ENCODE measurements around the gene PLCXD3. TPM values are rescaled to one million over a fixed set of nuclear protein-coding genes. Genes with fewer than 3 reads are reported as not detected.

The PLCXD3 gene
- total RNA-seq, 1 donor from 2014 or later = 5.6 TPM

GRCh38 chr5:41374631-41375030 lies 135.8 kb downstream of the PLCXD3 start:
- no peaks in the 10 kb centered on the region for H3K27me3 Mint-ChIP-seq
- no peak overlapping the region for H3K27ac Mint-ChIP-seq
- TF ChIP-seq CTCF (conservative IDR thresholded peaks at IDR 0.05) = no peak

GRCh38 chr5:41373230-41373629 lies 137.2 kb downstream of the PLCXD3 start:
- H3K4me3 Mint-ChIP-seq = no peak overlapping the region
- no peak for DNase-seq (ENCODE audit: extremely low spot score, unreplicated experiment)
- H3K27ac Mint-ChIP-seq = no peak overlapping the region
- no peaks in the 10 kb centered on the region for H3K4me1 Mint-ChIP-seq (ENCODE audit: unreplicated experiment)
- no peaks in the 10 kb centered on the region for H3K36me3 Mint-ChIP-seq
- TF ChIP-seq CTCF (conservative IDR thresholded peaks at IDR 0.05) = no peak
- no peaks in the 10 kb centered on the region for H3K27me3 Mint-ChIP-seq
- no peaks in the 10 kb centered on the region for H3K9me3 Mint-ChIP-seq

More at GRCh38 chr5:41374631-41375030, 135.8 kb downstream of the PLCXD3 start:
- Mint-ChIP-seq H3K4me3 (no peak overlapping the region), H3K4me1 (ENCODE audit: unreplicated experiment) (no peaks in the 10 kb centered on the region), H3K9me3 (no peaks in the 10 kb centered on the region), H3K36me3 (no peaks in the 10 kb centered on the region)
- no peak for DNase-seq (ENCODE audit: extremely low spot score, unreplicated experiment)

- H3K4me1 Mint-ChIP-seq (ENCODE audit: unreplicated experiment) = no peaks in the 10 kb centered on the region
These were observed 138.7 kb downstream of the PLCXD3 start for GRCh38 chr5:41371738-41372137.

GRCh38 chr5:41370482-41370881 lies 139.9 kb downstream of the PLCXD3 start:
- Mint-ChIP-seq H3K4me3 (no peak overlapping the region), H3K9me3 (no peaks in the 10 kb centered on the region), H3K27ac (no peak overlapping the region), H3K27me3 (no peaks in the 10 kb centered on the region), H3K36me3 (no peaks in the 10 kb centered on the region), H3K4me1 (ENCODE audit: unreplicated experiment) (no peaks in the 10 kb centered on the region)
- no peak for TF ChIP-seq CTCF (conservative IDR thresholded peaks at IDR 0.05)
- no peak for DNase-seq (ENCODE audit: extremely low spot score, unreplicated experiment)

More at GRCh38 chr5:41371738-41372137, 138.7 kb downstream of the PLCXD3 start:
- Mint-ChIP-seq H3K4me3 (no peak overlapping the region), H3K36me3 (no peaks in the 10 kb centered on the region), H3K27ac (no peak overlapping the region), H3K27me3 (no peaks in the 10 kb centered on the region), H3K9me3 (no peaks in the 10 kb centered on the region)
- TF ChIP-seq CTCF (conservative IDR thresholded peaks at IDR 0.05) = no peak
- no peak for DNase-seq (ENCODE audit: extremely low spot score, unreplicated experiment)

GRCh38 chr5:41369799-41370198 lies 140.6 kb downstream of the PLCXD3 start:
- H3K4me3 Mint-ChIP-seq = no peak overlapping the region
- DNase-seq (ENCODE audit: extremely low spot score, unreplicated experiment) = no peak
- H3K9me3 Mint-ChIP-seq = no peaks in the 10 kb centered on the region
- H3K27me3 Mint-ChIP-seq = no peaks in the 10 kb centered on the region
- H3K4me1 Mint-ChIP-seq (ENCODE audit: unreplicated experiment) = no peaks in the 10 kb centered on the region
- no peak overlapping the region for H3K27ac Mint-ChIP-seq
- TF ChIP-seq CTCF (conservative IDR thresholded peaks at IDR 0.05) = no peak
- no peaks in the 10 kb centered on the region for H3K36me3 Mint-ChIP-seq

GRCh38 chr5:41368158-41368557 lies 142.2 kb downstream of the PLCXD3 start:
- Mint-ChIP-seq H3K9me3 (no peaks in the 10 kb centered on the region), H3K27me3 (no peaks in the 10 kb centered on the region), H3K36me3 (no peaks in the 10 kb centered on the region), H3K4me3 (no peak overlapping the region), H3K27ac (no peak overlapping the region), H3K4me1 (ENCODE audit: unreplicated experiment) (no peaks in the 10 kb centered on the region)
- DNase-seq (ENCODE audit: extremely low spot score, unreplicated experiment) = no peak
- no peak for TF ChIP-seq CTCF (conservative IDR thresholded peaks at IDR 0.05)

Measured in type B pancreatic cell (in vitro differentiated cells).